ENCODE results near the gene TREX2. TPM values are rescaled to one million over a fixed set of nuclear protein-coding genes. Genes with fewer than 3 reads are reported as not detected.

TREX2 gene
- total and polyA plus RNA-seq, 2 of the 8 experiments (the other 6 are each of a cell fraction or from before 2014, with no cell fraction given) = 0.71 to 0.80 TPM

GRCh38 chrX:153441981-153442380 is 3.9 kb downstream of the TREX2 start:
- H3K4me1 ChIP-seq (replicated peaks in 1 of 4; ENCODE audit: control insufficient read depth in 3 of 4, insufficient read depth in 4 of 4, low read length in 3 of 4) = no peaks in the 10 kb centered on the region
- H4K8ac ChIP-seq (ENCODE audit: extremely low read depth, insufficient read depth, low read length) = no peak overlapping the region
- no peak overlapping the region for H3K23ac ChIP-seq (ENCODE audit: insufficient read length)
- H3K36me3 ChIP-seq (ENCODE audit: control insufficient read depth in 2 of 4, insufficient read depth in 4 of 4, low read length in 3 of 4) = no peaks in the 10 kb centered on the region
- no peak overlapping the region for H2BK15ac ChIP-seq (ENCODE audit: low read length)
- WGBS, 2 experiments (ENCODE audit: extremely low coverage in 1 of 2, insufficient coverage in 1 of 2, insufficient read length in 1 of 2, insufficient replicate concordance in 2 of 2, low coverage in 1 of 2, low lambda C conversion rate in 2 of 2, missing lambda C conversion rate in 1 of 2) = 87% methylated on average over 9 of the region's 9 CpGs; no CpG with 5 or more reads in 1 of the 2 experiments
- no peak overlapping the region for H2BK20ac ChIP-seq (ENCODE audit: low read length)
- H2BK120ac ChIP-seq (replicated peaks; ENCODE audit: low read depth, low read length) = no peak overlapping the region
- CTCF ChIA-PET (ENCODE audit: partially characterized antibody) = interaction anchor here (1.5 to 1.9 kb wide), 2 partner anchors 19 to 78 kb away, joined by 3 to 4 read pairs; no protein-coding TSS in a partner anchor
- no peak overlapping the region for H2BK5ac ChIP-seq (ENCODE audit: low read depth, low read length)
- no peak overlapping the region for H2BK12ac ChIP-seq (ENCODE audit: low read depth, low read length)
- no peak overlapping the region for H3K4me2 ChIP-seq (ENCODE audit: insufficient read depth in 1 of 2, low read depth in 2 of 2, low read length in 2 of 2)
- no peaks in the 10 kb centered on the region for H3K79me2 ChIP-seq (ENCODE audit: control insufficient read depth in 1 of 2, insufficient read depth in 2 of 2, low read length in 2 of 2)
- no peaks in the 10 kb centered on the region for H4K20me1 ChIP-seq (replicated peaks in 1 of 2; ENCODE audit: control insufficient read depth in 1 of 2, insufficient read depth in 2 of 2, low read length in 2 of 2)
- H3K4me3 ChIP-seq (ENCODE audit: extremely low read depth in 1 of 4, insufficient read depth in 2 of 4, low read depth in 3 of 4, low read length in 4 of 4) = no peak overlapping the region
- no peaks in the 10 kb centered on the region for H3K9me3 ChIP-seq (ENCODE audit: insufficient read depth in 2 of 2, low read depth in 1 of 2, low read length in 1 of 2)
- H3K4ac ChIP-seq (replicated peaks; ENCODE audit: insufficient read length, low read depth, low read length) = no peak overlapping the region
- H3K79me1 ChIP-seq (ENCODE audit: low read depth, low read length) = no peaks in the 10 kb centered on the region
- POLR2A ChIA-PET (ENCODE audit: partially characterized antibody) = interaction anchor here (0.7 kb wide), 1 partner anchor 272 kb away, joined by 3 read pairs; no protein-coding TSS in a partner anchor
- H3K23me2 ChIP-seq (ENCODE audit: low read depth, low read length) = no peaks in the 10 kb centered on the region
- no peak overlapping the region for H4K5ac ChIP-seq (ENCODE audit: insufficient read length, low read depth, low read length)
- no peak overlapping the region for H3K56ac ChIP-seq (replicated peaks; ENCODE audit: insufficient read length, low read depth, low read length)
- H2AFZ ChIP-seq (ENCODE audit: low read length) = no peak overlapping the region
- FAIRE-seq (no peak), DNase-seq (ENCODE audit: low read depth in 1 of 2, low spot score in 2 of 2) (no peak)
- no peak overlapping the region for H4K91ac ChIP-seq (replicated peaks; ENCODE audit: insufficient read length, low read length)
- H3K14ac ChIP-seq (ENCODE audit: insufficient read length) = no peak overlapping the region
- TF ChIP-seq ATF3 (IDR thresholded peaks at IDR 0.05; ENCODE audit: insufficient read depth, low read depth, low read length) (no peak), FOSL1 (IDR thresholded peaks at IDR 0.05; ENCODE audit: insufficient read depth, low read depth, low read length) (no peak), SIX5 (IDR thresholded peaks at IDR 0.05; ENCODE audit: low read depth, low read length) (no peak), SRF (IDR thresholded peaks at IDR 0.05; ENCODE audit: low read depth, low read length) (no peak)
- no peak overlapping the region for H3K9ac ChIP-seq (replicated peaks in 1 of 4; ENCODE audit: extremely low read depth in 1 of 4, low read depth in 3 of 4, low read length in 3 of 4)
- no peaks in the 10 kb centered on the region for H3K27me3 ChIP-seq (replicated peaks in 1 of 4; ENCODE audit: control insufficient read depth in 3 of 4, extremely low read depth in 1 of 4, insufficient read depth in 3 of 4, low read length in 3 of 4)
- H2AK5ac ChIP-seq (ENCODE audit: low read depth, low read length) = no peak overlapping the region
- H3K18ac ChIP-seq (ENCODE audit: extremely low read depth, low read length) = no peak overlapping the region
- H3K27ac ChIP-seq (ENCODE audit: low read depth, low read length) = no peak overlapping the region

Measured in H1 (cell line).